HUES6 (cell line): ENCODE measurements around the gene FAM110A.

ENCODE experiments used
- H3K27ac ChIP-seq: 2 replicates; pipeline ENCODE4 v1.7.0; 2013; ENCODE audit warnings: low read depth, mild to moderate bottlenecking, low read length, inconsistent platforms
- H3K27me3 ChIP-seq: 2 replicates; pipeline ENCODE4 v1.6.1; 2013; ENCODE audit warnings: low read length; ENCODE audit not compliant: control insufficient read depth, insufficient read depth
- H3K36me3 ChIP-seq: 2 replicates; pipeline ENCODE4 v1.6.1; 2013; ENCODE audit warnings: low read length; ENCODE audit not compliant: control insufficient read depth, insufficient read depth
- H3K4me1 ChIP-seq: 2 replicates; pipeline ENCODE4 v1.6.1; 2013; ENCODE audit warnings: low read length; ENCODE audit not compliant: control insufficient read depth, insufficient read depth
- H3K4me3 ChIP-seq: 2 replicates; pipeline ENCODE4 v1.5.1; 2013; ENCODE audit warnings: low read depth, low read length
- H3K9ac ChIP-seq: one replicate; pipeline ENCODE4 v1.6.1; 2013; ENCODE audit warnings: mild to moderate bottlenecking, low read length
- H3K9me3 ChIP-seq: 2 replicates; pipeline ENCODE4 v1.6.1; 2013; ENCODE audit warnings: low read depth, low read length; ENCODE audit not compliant: control insufficient read depth, insufficient read depth

Gene FAM110A

GRCh38 chr20:875115-875514 is 41.6 kb downstream of the FAM110A start:
- Histone ChIP-seq H3K9ac (no peak overlapping the region), H3K9me3 (no peaks in the 10 kb centered on the region), H3K36me3 (no peaks in the 10 kb centered on the region), H3K27me3 (peaks cover 4% of the 10 kb centered on the region; the same call in 1 of the 2 replicates), H3K4me1 (peaks cover 8% of the 10 kb centered on the region), H3K27ac (no peak overlapping the region), H3K4me3 (no peak overlapping the region)

DNA sequence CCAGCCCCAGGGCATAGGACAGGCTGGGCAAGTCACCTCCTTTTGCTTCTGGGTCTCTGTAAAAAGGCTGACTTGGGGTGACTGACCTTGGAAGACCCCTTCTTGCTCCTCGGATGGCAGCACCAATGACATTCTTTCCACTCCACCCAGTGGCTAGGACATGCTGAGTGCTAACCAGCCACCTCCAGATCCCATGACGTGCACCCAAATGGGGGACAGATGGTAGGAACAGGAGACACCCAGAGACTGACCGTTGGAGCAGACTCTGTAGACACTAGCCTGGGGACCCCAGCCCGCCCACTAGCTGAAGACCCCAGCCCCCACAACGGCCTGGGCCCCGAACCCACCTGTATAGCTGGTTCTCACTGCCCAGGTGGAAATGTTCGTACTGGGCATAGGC is 44.3 kb downstream of the FAM110A start:
- Histone ChIP-seq H3K4me1 (peaks cover 7% of the 10 kb centered on the region), H3K9ac (no peak overlapping the region), H3K27ac (no peak overlapping the region), H3K36me3 (no peaks in the 10 kb centered on the region), H3K4me3 (no peak overlapping the region), H3K27me3 (no peaks in the 10 kb centered on the region; the same call in 1 of the 2 replicates), H3K9me3 (no peaks in the 10 kb centered on the region)

DNA sequence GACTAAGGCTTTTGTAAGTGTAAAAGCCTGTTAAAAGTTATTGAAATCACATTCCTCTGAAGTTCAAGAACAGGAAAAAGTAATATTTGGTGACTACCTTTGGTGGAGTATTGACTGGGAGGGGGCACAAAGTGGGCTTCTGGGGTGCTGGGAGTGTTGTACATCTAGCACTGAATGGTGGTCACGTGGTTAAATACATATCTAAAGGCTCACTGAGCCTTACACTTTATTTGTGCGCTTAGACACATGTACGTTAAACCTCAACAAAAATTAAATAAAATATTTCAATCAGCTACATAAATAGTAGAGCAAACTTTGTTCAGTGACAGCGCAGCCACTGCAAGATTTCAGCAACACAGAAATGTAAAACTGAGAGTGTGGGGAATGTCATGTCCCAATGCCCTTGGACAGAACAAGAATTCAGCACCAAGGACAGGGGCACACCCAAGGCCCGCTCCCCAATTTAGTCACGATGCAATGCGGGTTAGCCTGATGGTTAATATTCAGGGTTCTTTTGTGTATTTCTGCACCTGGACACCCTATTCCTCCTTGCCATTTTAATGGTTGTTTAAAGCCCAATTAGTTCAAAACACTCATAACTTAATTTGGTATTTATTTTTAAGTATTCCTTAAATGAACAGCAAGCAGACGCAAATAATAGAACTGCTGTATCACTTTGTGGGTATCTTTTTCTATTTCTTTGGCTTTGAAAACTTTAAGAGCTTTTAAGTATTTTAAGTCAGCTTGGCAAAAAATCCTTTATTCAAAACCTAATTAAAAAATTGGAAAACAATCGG is 45.2 kb downstream of the FAM110A start:
- Histone ChIP-seq H3K27me3 (peaks cover 6% of the 10 kb centered on the region; the same call in 1 of the 2 replicates), H3K9me3 (no peaks in the 10 kb centered on the region), H3K27ac (no peak overlapping the region), H3K4me1 (no peaks in the 10 kb centered on the region), H3K9ac (no peak overlapping the region), H3K36me3 (no peaks in the 10 kb centered on the region), H3K4me3 (no peak overlapping the region)

- no peak overlapping the region for H3K4me3 ChIP-seq
- H3K4me1 ChIP-seq, result no peaks in the 10 kb centered on the region
- no peaks in the 10 kb centered on the region for H3K9me3 ChIP-seq
- H3K36me3 ChIP-seq, result no peaks in the 10 kb centered on the region
- no peak overlapping the region for H3K27ac ChIP-seq
- no peak overlapping the region for H3K9ac ChIP-seq
- H3K27me3 ChIP-seq, result peaks cover 7% of the 10 kb centered on the region; the same call in 1 of the 2 replicates
Observed at GRCh38 chr20:879626-880025, 46.1 kb downstream of the FAM110A start.

- Histone ChIP-seq H3K9me3 (no peaks in the 10 kb centered on the region), H3K27me3 (peaks cover 17% of the 10 kb centered on the region), H3K36me3 (no peaks in the 10 kb centered on the region), H3K27ac (no peak overlapping the region), H3K4me1 (0 out of 2 replicates have a peak, but pooled peaks cover 3% of the 10 kb centered on the region), H3K4me3 (no peak overlapping the region), H3K9ac (no peak overlapping the region)
Observed at GRCh38 chr20:881051-881782, 47.7 kb downstream of the FAM110A start.

- no peak overlapping the region for H3K27ac ChIP-seq
- no peaks in the 10 kb centered on the region for H3K36me3 ChIP-seq
- 0 out of 2 replicates have a peak, but pooled peaks cover 3% of the 10 kb centered on the region for H3K4me1 ChIP-seq
- H3K9me3 ChIP-seq, result no peaks in the 10 kb centered on the region
- H3K4me3 ChIP-seq, result no peak overlapping the region
- no peak overlapping the region for H3K9ac ChIP-seq
- peaks cover 21% of the 10 kb centered on the region for H3K27me3 ChIP-seq
Observed at GRCh38 chr20:881783-882144, 48.2 kb downstream of the FAM110A start.

DNA sequence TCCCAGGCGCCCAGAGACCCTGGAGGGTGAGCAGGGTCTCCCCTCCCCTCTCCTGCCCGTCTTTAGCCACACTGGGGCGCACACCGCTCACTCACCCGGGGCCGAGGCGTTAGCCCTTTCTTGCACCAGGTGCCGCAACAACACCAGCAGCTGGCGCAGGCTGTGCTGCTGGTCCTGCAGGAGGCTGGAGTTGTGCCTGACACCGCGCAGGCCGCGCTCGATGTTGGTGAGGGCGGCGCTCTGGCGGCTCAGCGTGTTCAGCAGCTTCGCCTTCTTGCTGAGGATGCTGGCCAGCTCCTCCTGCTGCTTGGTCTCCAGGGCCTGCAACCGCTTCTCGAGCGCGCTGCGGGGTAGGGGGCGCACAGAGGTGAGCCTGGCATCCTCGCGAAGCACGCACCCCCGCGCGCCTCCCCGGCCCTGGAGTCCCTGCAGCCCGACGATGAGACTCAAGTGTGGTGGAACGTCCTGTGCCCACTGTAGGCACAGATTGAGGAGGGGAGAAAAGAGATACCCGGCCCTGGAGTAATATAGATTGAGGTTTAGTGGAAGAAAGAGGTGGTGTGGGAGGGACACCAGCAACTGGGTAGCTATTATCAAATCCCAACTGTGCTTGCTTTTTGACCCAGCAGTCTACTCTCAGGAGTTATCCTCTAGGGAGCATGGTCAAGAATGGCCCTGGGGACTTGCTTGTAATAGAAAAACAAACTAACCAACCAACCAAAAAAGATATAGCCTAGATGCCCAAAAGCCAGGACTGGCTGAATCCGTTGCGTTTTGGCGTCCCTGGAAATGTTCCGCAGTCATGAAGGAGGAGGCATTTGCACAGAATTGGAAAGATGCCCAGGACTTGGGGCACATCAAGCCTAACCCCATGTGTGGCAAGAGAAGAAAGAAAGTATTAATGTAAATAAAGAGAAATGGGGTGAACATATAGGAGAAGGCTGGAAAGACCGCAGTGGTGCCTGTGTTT is 51.8 kb downstream of the FAM110A start:
- no peaks in the 10 kb centered on the region for H3K36me3 ChIP-seq
- H3K27me3 ChIP-seq, result peaks cover 21% of the 10 kb centered on the region
- H3K9ac ChIP-seq, result no peak overlapping the region
- H3K4me3 ChIP-seq, result no peak overlapping the region
- no peak overlapping the region for H3K27ac ChIP-seq
- H3K9me3 ChIP-seq, result no peaks in the 10 kb centered on the region
- H3K4me1 ChIP-seq, result 0 out of 2 replicates have a peak, but pooled peaks cover 3% of the 10 kb centered on the region

- Histone ChIP-seq H3K4me1 (peaks cover 3% of the 10 kb centered on the region; the same call in 1 of the 2 replicates), H3K27me3 (peaks cover 21% of the 10 kb centered on the region), H3K27ac (no peak overlapping the region), H3K4me3 (no peak overlapping the region), H3K9me3 (no peaks in the 10 kb centered on the region), H3K36me3 (no peaks in the 10 kb centered on the region), H3K9ac (no peak overlapping the region)
Observed at GRCh38 chr20:887137-887536, 53.6 kb downstream of the FAM110A start.

DNA sequence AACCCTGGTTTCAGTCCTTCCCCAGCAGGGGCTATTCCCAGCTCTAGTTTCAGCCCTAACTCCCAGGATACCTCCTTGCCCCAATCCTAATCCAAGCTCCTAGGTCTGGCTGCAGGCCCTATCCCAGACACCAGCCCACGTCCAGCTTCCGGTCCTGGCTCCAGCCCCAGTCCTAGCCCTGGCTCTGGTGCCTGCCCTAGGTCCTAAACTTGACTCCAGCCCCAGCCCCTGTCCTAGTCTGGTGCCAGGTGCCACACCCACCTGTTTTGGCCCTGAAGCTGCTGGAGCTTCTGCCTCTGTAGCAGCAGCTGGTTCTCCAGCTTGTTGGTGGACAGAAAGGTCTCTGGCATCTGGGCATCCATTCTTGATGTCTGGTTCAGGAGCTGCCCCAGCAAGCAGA is 54.5 kb downstream of the FAM110A start:
- no peaks in the 10 kb centered on the region for H3K36me3 ChIP-seq
- no peak overlapping the region for H3K9ac ChIP-seq
- peaks cover 21% of the 10 kb centered on the region for H3K27me3 ChIP-seq
- H3K4me1 ChIP-seq, result peaks cover 3% of the 10 kb centered on the region; the same call in 1 of the 2 replicates
- no peak overlapping the region for H3K4me3 ChIP-seq
- no peak overlapping the region for H3K27ac ChIP-seq
- H3K9me3 ChIP-seq, result no peaks in the 10 kb centered on the region

- peaks cover 3% of the 10 kb centered on the region; the same call in 1 of the 2 replicates for H3K4me1 ChIP-seq
- no peak overlapping the region for H3K27ac ChIP-seq
Observed at GRCh38 chr20:889106-889505, 55.6 kb downstream of the FAM110A start.

More at GRCh38 chr20:889106-889505, 55.6 kb downstream of the FAM110A start:
- Histone ChIP-seq H3K4me3 (no peak overlapping the region), H3K9ac (no peak overlapping the region), H3K27me3 (peaks cover 15% of the 10 kb centered on the region), H3K9me3 (no peaks in the 10 kb centered on the region), H3K36me3 (no peaks in the 10 kb centered on the region)
